HG03565 (cell line): ENCODE data around the gene FMNL2.
"Not testable (repeated sequence)": the region's sequence is repeated elsewhere in the genome, so short reads cannot be mapped to it uniquely, and the experiment has no call there.

Experiments used
- ATAC-seq: cut with Tn5 transposase; IDR thresholded peaks from one replicate; pipeline ENCODE4 v1.9.1; 2021; ENCODE audit warnings: mild to moderate bottlenecking, moderate library complexity; ENCODE audit not compliant: unreplicated experiment

Gene FMNL2

GRCh38 chr2:152372438-152372984 lies 37.5 kb downstream of the FMNL2 start:
- ATAC-seq, result no peak

GRCh38 chr2:152375174-152375573 lies 40.2 kb downstream of the FMNL2 start:
- no peak for ATAC-seq

DNA sequence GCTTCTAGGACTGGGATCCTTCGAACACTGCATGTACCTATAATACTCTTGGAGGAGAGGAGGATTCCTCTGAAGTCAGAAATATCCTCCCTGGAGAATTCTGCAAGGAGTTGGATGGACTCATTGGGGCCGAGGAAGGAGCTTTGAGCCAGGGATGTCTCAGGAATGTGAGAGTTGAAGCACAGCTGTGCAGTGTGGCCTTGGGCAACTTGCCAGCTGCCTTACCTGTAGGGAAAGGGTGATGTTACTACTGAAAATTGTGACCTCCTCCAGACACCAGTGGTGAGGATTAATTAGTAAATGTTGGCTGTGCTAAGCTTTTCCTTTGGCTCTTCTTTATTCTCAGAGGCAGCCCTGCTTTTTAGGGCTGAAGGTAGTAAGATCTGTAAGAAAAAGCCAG lies 41.4 kb downstream of the FMNL2 start:
- no peak for ATAC-seq

DNA sequence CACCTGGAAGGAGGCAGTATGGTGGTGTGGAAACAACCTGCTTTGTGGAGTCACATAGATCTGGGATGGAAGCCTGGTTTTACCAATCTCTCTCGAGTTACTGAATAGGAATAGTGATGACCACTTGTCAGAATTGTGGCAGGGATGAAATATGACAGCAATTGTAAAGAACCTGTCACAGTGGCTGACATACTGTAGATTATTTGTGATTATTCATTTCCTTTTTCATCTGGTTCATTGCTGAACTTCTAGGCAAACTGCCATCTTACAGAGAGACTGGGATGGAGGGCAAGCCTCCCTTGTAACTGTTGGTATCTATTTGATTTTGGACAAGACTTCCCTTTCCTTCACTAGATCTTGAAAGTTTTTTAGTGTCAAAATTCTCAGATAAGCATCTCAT lies 42.0 kb downstream of the FMNL2 start:
- ATAC-seq, result no peak

DNA sequence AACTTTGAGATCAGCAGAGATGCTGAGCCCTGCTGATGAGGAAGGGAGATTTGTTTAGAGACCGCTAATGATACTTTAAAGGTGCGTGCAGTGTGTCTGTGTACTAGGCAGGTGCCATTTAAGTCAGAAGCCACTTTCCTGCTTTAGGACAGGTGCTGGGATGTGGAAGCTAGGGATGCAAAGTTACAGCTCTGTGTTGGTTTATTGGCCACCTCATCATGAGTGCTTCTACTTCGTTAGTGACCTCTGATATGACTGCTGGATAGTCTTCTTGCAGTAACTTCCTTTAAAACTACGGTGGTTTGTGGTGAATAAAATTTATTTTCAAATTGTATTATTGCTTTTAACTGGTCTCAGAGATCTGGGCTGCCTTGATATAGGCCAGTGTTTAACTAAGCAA lies 44.1 kb downstream of the FMNL2 start:
- no peak for ATAC-seq

DNA sequence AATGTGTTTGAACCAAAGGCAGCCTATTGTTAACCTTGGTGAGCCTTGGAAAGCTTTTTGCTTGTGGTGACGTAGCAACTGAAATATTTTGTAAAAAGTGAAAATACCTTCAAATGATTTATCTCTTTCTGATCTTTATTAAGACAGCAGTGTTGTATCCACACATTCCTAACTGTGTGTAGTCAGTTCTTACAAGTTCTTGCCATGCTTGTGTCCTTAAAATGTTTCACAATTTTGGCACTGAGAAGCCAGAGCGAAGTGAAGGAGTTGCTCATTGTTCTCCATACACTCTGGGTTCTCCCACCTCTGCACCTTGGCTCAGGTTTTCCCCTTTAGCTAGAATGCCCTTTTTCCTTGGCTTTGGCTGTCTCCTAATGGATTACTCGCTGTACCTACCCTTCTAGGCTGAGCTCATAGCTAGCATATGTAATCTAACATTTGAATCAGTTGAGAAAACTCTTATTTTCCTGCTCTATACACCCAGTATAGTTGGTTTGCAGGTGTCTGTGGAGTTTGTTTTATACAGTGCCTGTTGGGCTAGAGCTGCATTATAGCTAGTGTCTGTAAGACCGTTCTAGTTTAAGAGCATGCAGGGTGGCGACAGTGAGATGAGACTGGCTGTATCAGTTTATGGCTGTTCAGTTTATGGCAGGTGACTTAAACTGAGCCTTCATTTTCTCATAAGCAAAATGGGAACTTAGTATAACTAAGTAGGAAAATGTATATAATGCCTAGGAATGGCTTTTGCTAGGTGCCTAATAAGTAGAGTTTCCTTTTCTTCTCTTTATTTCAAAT lies 45.5 kb downstream of the FMNL2 start:
- no peak for ATAC-seq

DNA sequence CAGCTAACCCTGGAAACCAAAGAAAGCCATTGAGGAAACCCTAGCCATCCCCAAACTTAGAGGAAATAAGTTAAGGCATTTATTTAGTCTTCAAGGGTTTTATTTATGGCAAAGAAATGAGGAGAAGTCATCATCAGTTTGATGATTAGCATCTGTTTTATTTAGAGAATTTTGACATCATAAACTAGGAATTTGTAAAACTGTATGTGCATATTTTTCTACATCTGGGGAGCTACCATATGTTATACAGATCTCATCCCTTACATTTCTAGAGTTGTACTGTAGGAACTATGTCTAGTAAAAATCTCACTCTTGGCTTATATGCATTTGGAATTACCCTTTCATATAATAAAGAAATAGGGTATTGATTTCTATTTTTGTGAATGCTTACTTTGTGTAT lies 48.7 kb downstream of the FMNL2 start:
- no peak for ATAC-seq

GRCh38 chr2:152384992-152385391 lies 50.0 kb downstream of the FMNL2 start:
- ATAC-seq, result no peak

DNA sequence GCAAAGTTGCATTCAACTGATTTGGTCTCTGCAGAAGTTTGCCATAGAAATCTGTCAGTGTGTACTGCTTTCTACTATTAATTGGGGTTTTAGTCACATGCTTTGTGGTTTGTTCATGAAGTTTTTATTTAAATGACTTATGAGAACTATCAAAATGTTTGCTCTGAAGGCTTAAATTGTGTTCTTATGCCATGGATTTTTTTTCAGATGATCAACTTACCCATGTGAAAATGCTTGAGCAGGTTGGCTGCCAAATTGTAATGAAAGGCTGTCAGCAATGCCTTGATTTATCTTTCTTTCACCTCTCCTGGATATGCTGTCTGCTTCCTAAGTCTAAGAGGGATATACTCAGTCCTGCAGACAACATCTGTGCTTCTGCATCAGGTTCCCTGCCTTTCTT lies 50.7 kb downstream of the FMNL2 start:
- no peak for ATAC-seq

DNA sequence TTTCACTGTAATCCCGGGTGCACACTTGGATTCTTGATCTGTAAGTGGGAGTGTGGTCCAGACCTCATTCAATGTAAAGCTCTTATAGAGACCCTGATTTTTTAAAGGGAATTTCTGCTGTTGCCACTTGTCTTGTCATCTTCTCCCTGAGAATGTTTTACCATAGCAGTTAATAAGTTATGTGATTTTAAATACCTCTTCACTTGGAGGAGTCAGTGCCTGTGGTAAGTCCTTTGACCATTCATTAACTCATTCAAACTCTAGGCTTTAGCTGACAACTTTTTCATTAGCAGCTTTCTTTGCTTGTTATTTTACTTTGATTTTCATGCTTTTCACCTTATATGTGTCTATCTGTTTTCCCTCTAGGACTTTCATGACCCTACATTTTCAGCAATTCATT lies 51.3 kb downstream of the FMNL2 start:
- ATAC-seq, result no peak

DNA sequence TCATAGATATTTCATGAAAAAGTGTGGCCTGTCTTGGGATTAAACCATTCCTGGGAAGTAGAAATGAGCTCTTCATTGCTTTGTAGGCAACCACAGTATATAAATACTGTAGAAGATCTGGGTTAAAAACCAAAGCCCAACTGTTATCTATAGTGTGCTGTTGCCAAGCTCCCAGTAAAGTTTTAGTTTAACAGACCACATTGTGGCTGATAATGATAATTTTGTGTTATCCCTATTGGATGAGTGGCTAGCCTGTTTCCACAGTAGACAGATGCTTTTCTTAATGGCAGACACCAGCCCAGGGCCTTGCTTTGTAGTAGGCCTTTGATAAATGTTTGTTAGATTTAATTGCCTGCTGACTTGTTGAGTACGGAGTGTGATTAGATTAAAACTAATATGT lies 52.1 kb downstream of the FMNL2 start:
- no peak for ATAC-seq

GRCh38 chr2:152388269-152388668 lies 53.3 kb downstream of the FMNL2 start:
- ATAC-seq, result not testable (repeated sequence)

DNA sequence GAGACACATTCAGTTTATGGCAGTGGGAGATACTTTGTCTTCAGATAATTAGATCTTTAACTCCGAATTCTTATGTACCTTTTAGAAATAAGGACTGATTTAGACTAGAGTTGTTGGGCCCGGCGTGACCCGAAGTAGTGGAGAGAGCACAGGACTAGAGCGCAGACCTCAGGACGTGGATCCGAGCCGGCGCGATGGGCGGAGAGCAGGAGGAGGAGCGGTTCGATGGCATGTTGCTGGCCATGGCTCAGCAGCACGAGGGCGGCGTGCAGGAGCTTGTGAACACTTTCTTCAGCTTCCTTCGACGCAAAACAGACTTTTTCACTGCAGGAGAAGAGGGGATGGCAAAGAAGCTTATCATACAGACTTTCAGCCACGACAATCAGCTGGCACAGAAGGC lies 54.5 kb downstream of the FMNL2 start:
- no peak for ATAC-seq

DNA sequence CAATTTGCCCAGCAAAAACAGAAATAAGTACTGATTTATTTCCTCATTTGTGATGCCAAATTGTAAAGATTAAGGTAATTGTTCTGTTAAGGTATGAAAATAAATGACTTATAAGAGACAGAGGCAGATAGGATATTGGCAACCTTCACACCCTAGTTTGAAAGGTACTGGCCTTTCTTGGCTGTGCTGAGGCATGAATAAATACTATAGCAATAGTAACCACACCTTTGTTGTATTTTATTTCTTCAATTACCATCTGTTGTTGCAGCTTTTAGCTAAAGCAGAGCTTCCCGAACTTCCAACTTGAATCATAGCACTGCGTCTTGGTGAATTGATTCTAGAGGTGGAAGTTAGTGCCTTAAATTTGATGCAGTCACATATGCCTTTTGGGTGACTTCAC lies 55.9 kb downstream of the FMNL2 start:
- no peak for ATAC-seq

DNA sequence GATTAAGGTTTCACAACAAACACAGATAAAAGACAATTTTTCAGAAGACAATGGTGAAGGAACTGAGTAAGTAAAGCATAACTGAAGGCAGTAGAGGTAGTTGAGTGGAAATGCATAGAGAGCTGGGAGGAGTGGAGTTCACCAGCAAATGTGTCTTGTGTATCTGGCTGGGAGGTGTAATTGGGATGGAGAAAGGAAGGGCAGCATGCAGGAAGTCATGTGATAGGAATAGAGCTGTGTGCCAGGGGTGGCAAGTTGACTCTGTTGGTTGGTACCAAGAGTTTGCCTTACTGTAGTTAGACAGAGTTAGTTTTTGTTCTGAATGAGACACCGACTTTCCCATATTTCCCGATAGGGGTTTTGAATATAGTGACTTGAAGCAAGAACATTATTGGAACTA lies 56.3 kb downstream of the FMNL2 start:
- no peak for ATAC-seq

DNA sequence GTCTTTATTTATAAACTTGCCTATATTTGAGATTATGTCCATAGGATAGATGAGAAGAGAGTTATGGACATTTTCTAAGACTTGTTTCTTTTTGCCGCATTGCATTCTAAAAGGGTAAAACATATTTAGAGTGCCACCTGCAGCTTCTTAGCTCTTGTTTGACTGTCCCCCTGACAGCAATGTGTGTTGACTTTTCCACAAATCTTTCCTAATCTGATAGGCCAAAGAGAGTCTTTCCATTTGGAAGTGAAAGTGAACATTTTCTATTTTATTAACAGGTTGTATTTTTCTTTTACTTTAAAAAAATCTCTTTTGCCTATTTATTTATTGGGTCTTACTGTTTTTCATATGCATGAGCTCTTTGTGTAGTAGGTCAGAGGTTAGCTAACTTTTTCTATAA lies 58.4 kb downstream of the FMNL2 start:
- no peak for ATAC-seq

- ATAC-seq, result no peak
Measured at GRCh38 chr2:152394326-152394725, 59.4 kb downstream of the FMNL2 start.

DNA sequence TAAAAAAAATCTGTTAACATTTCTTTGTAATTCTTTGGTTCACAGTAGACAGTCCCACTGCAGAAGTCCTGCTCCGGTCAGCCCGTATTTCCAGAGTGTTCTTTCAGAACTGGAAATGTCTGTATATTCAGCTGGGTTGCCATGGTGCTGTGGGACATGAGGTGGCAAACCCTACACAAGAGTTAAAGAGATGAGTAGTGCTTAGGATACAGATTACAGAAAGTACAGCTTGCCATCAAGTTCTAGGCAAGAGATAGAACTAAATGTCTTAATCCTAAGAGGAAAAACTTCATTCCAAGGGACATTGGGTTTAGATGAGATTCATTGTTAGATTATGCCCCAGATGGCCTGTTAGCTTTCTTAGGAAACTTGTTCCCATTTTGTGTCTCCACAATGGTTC lies 60.1 kb downstream of the FMNL2 start:
- no peak for ATAC-seq

DNA sequence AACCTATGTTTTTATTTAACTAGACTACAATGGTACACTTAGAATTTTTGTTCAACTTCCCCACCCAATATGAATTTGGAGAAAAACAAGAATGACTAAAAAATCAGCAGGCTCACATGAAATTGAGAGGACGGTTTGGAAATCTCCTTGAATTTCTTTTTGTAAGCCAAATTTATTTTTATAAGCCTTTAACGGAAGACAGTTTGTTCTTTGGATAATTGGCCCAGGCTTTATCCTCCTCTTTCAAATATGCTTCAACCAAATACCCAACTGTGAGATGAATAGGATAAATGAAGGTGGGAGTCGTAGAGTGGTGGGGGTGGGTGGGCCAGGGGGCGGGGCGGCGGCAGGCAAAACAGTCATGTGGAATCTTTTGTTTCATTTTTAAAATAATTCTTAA lies 60.6 kb downstream of the FMNL2 start:
- ATAC-seq, result no peak

DNA sequence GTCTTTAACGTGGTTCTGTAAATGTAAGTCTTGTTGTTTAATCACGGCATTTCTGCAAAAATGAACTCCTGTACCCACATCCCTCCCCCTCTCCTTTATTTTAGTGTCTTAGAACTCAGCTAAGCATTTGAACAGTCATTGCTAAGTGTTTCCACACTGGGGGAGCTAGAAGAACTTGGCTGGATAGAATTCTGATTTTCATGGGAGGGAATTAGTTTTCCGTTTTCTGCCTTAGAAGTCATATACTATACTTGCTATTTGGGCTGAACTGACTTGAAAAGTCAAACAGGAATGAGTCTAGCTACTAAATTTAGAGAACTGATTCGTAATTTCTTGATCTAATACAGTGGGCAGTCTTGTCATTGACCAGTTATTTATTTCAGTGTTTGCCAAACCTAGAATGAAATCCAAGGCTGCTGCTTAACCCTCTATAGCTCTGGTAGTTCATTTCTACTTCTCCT lies 61.1 kb downstream of the FMNL2 start:
- no peak for ATAC-seq

DNA sequence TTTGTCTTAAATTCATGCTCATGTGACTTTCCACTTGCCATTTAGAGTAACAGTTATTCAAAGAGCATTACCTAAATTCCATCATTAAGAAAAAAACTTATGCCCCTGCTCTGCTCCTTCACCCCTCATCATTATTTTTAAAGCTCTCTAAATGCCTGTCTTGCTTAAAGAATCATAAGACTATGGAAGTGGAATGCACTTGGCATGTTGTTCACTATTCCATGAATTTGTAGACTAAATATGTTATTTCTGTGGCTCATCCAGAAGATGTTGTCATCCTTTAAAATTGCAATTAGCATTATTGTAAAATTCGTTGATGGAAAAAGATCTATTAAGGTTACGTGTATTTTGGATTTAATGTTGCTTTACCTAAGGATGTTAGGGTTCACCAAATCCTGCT lies 61.8 kb downstream of the FMNL2 start:
- ATAC-seq, result no peak

DNA sequence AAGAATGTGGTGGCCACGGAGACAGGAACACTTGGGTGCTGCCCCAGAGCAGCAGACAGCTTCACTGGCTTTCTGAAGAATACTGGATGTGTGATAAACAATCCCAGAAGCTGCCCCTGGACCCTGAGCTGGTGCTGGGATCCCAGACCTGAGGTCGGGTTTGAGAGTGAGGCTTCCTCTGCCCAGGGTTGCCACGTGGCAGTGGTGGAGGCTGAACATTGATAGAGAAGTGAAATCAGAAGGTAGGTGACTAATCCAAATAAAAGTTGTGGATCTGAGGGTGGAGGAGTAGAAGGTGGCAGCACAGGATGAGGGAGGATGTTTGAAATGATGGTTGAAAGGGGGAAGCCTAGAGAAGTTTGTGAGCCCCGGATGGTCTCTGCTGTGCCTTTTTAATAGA lies 64.0 kb downstream of the FMNL2 start:
- ATAC-seq, result no peak
